Activated CD4-positive, alpha-beta T cell treated with anti-CD3 and anti-CD28 coated beads, Interleukin-2, Interleukin-4, amounts not matched to agents 100 ng/mL and 50 ng/mL, durations not matched to agents 16 hours and 8 hours (primary cell): Measurements from ENCODE around the gene NTMT2.

Experiments
- DNase-seq: peaks from one replicate; pipeline ENCODE4 v3.0.0-alpha.2; 2020; ENCODE audit warnings: low spot score

Gene NTMT2

GRCh38 chr1:170210142-170210541 lies 64.4 kb downstream of the NTMT2 start:
- no peak for DNase-seq

- no peak for DNase-seq
Observed at GRCh38 chr1:170213596-170213995, 67.8 kb downstream of the NTMT2 start.

- DNase-seq: no peak
Observed at GRCh38 chr1:170214117-170215032, 68.6 kb downstream of the NTMT2 start.

- DNase-seq: no peak
Observed at GRCh38 chr1:170215072-170215885, 69.5 kb downstream of the NTMT2 start.

GRCh38 chr1:170217517-170218256 lies 71.9 kb downstream of the NTMT2 start:
- DNase-seq: no peak

GRCh38 chr1:170218257-170218650 lies 72.5 kb downstream of the NTMT2 start:
- DNase-seq: no peak
